Fibroblast of pulmonary artery (primary cell): ENCODE data around the gene RAB5IF.
"Not testable (repeated sequence)": the region's sequence is repeated elsewhere in the genome, so short reads cannot be mapped to it uniquely, and the experiment has no call there.

Experiments
- DNase-seq: peaks from one replicate; pipeline ENCODE4 v3.0.0-alpha.2; 2010; ENCODE audit warnings: low read depth
- H3K4me3 ChIP-seq: replicated peaks from 2 replicates; pipeline ENCODE4 v1.5.1; 2011; ENCODE audit warnings: low read depth, mild to moderate bottlenecking, control low read depth, low read length, moderate library complexity
- TF ChIP-seq, protein P1 (sequence below): IDR thresholded peaks from 2 replicates; pipeline ENCODE4 v1.5.1; 2011; ENCODE audit warnings: mild to moderate bottlenecking, control low read depth, low read length, inconsistent platforms; ENCODE audit errors: missing control alignments

The RAB5IF gene

GRCh38 chr20:36631646-36632045, 26.1 kb downstream of the RAB5IF start:
- no peak overlapping the region for H3K4me3 ChIP-seq
- TF ChIP-seq, protein P1, sequence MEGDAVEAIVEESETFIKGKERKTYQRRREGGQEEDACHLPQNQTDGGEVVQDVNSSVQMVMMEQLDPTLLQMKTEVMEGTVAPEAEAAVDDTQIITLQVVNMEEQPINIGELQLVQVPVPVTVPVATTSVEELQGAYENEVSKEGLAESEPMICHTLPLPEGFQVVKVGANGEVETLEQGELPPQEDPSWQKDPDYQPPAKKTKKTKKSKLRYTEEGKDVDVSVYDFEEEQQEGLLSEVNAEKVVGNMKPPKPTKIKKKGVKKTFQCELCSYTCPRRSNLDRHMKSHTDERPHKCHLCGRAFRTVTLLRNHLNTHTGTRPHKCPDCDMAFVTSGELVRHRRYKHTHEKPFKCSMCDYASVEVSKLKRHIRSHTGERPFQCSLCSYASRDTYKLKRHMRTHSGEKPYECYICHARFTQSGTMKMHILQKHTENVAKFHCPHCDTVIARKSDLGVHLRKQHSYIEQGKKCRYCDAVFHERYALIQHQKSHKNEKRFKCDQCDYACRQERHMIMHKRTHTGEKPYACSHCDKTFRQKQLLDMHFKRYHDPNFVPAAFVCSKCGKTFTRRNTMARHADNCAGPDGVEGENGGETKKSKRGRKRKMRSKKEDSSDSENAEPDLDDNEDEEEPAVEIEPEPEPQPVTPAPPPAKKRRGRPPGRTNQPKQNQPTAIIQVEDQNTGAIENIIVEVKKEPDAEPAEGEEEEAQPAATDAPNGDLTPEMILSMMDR, result no peak
- DNase-seq, result no peak

DNA sequence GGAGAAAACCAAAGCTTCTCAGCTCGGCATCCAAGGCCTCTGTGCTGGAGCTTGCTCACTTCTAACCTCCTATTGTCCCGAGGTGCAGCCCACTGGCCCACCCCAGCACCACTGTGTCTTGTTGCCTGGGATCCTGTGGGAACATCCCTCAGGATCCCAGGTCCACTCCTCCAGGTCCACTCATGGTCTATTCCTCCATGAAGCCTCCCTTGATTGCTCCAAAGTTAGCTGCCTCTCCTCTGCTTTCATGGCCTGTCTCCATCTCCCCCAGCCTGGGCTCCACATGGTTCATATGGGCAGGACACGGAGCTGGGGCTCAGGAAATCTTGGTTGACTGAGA, 26.5 kb downstream of the RAB5IF start:
- DNase-seq, result no peak
- no peak overlapping the region for H3K4me3 ChIP-seq
- TF ChIP-seq, protein P1, result no peak

- TF ChIP-seq, protein P1, result no peak
- DNase-seq, result no peak
- H3K4me3 ChIP-seq, result no peak overlapping the region
Observed at GRCh38 chr20:36632487-36633284, 27.1 kb downstream of the RAB5IF start.

DNA sequence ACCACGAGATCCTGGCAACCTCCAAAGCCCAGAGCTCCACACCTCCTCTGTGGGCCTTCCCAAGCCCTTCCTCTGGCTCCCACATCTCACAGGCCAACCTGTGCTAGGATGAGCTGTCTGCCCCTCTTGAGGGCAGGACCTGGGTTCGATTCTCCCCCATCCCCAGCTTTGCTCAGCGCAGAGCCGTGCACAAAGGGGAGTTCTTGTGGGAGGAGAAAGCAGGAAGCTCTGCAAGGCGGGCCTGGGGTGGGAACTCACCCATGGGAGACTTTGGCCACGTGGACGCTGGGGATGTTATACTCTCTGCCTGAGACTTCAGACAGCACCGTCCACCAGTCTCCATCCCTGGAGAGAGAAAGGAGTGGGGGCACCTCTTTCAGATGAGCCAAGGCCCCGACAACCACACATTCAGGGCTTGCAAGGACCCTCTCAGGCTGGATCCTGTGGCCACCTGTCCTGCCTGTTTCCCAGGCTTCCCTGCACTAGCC, 27.8 kb downstream of the RAB5IF start:
- no peak overlapping the region for H3K4me3 ChIP-seq
- no peak for DNase-seq
- TF ChIP-seq, protein P1, result no peak

- H3K4me3 ChIP-seq, result no peak overlapping the region
- TF ChIP-seq, protein P1, result no peak
- no peak for DNase-seq
Observed at GRCh38 chr20:36634342-36634741, 28.8 kb downstream of the RAB5IF start.

DNA sequence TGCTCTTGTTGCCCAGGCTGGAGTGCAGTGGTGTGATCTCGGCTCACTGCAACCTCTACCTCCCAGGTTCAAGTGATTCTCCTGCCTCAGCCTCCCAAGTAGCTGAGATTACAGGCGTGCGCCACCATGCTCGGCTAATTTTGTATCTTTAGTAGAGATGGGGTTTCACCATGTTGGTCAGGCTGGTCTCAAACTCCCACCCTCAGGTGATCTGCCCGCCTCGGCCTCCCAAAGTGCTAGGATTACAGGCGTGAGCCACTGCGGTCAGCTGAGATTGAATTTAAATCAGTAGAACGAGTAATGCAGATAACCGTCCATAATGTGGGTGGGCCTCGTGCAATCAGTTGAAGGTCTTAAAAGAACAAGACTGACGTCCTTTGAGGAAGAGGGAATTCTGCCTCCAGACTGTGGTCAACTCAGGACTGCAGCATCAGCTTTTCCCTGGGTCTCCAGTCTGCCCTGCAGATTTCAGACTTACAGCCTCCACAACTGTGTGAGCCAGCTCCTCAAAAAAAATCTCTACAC, 33.4 kb downstream of the RAB5IF start:
- not testable (repeated sequence) for DNase-seq, H3K4me3 ChIP-seq

DNA sequence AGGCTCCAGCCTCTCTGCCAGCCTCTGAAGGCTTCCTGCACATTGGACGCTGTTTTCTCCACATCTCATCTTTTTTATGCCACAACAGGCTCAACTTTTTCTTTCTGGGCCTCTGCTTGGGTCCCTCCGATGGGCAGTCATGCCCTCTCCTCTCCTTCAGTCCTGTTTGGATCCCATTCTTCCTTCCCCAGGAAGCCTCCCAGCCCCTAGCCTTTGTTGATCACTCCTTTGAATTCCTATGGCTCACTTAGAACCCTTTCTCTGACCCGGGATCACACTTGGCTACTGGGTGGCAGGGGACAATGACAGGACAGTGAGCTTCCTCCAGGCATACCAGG, 35.9 kb downstream of the RAB5IF start:
- H3K4me3 ChIP-seq, result no peak overlapping the region
- no peak for DNase-seq
- TF ChIP-seq, protein P1, result no peak
